HG02840 (cell line): ENCODE measurements around the gene PTPRO.

Source experiments
- ATAC-seq: cut with Tn5 transposase; IDR thresholded peaks from one replicate; pipeline ENCODE4 v1.9.1; 2021; ENCODE audit warnings: mild to moderate bottlenecking, moderate library complexity, moderate number of reproducible peaks; ENCODE audit not compliant: unreplicated experiment, low FRiP score

The PTPRO gene

GRCh38 chr12:15322164-15323061 lies at the start of gene PTPRO:
PTPRO (plus strand) TSS chr12:15322508.
- ATAC-seq, result no peak

- ATAC-seq, result no peak
Measured at GRCh38 chr12:15273896-15274295, 48.4 kb upstream of the PTPRO start.

GRCh38 chr12:15274561-15274967 lies 47.7 kb upstream of the PTPRO start:
- no peak for ATAC-seq

- ATAC-seq, result no peak
Measured at GRCh38 chr12:15276088-15276698, 46.1 kb upstream of the PTPRO start.

GRCh38 chr12:15278816-15279658 lies 43.3 kb upstream of the PTPRO start:
- peak; percentile 63 for ATAC-seq

- ATAC-seq, result no peak
Measured at GRCh38 chr12:15280930-15281329, 41.4 kb upstream of the PTPRO start.

- no peak for ATAC-seq
Measured at GRCh38 chr12:15289192-15289591, 33.1 kb upstream of the PTPRO start.

- no peak for ATAC-seq
Measured at GRCh38 chr12:15293731-15294130, 28.6 kb upstream of the PTPRO start.

- ATAC-seq, result no peak
Measured at GRCh38 chr12:15299947-15300346, 22.4 kb upstream of the PTPRO start.

GRCh38 chr12:15304296-15304695 lies 18.0 kb upstream of the PTPRO start:
- no peak for ATAC-seq

GRCh38 chr12:15306605-15307004 lies 15.7 kb upstream of the PTPRO start:
- no peak for ATAC-seq

GRCh38 chr12:15307079-15307478 lies 15.2 kb upstream of the PTPRO start:
- ATAC-seq, result no peak

- ATAC-seq, result no peak
Measured at GRCh38 chr12:15318841-15319240, 3.5 kb upstream of the PTPRO start.

- ATAC-seq, result no peak
Measured at GRCh38 chr12:15320881-15321280, 1.4 kb upstream of the PTPRO start.

- no peak for ATAC-seq
Measured at GRCh38 chr12:15323480-15323879, 1.2 kb downstream of the PTPRO start.

GRCh38 chr12:15329891-15330290 lies 7.6 kb downstream of the PTPRO start:
- no peak for ATAC-seq

GRCh38 chr12:15334225-15334624 lies 11.9 kb downstream of the PTPRO start:
- ATAC-seq, result no peak

GRCh38 chr12:15335959-15336358 lies 13.7 kb downstream of the PTPRO start:
- ATAC-seq, result no peak

GRCh38 chr12:15336768-15337553 lies 14.7 kb downstream of the PTPRO start:
- no peak for ATAC-seq

- no peak for ATAC-seq
Measured at GRCh38 chr12:15341371-15341770, 19.1 kb downstream of the PTPRO start.
